GM18909 (cell line): ENCODE data around the gene STARD7.
"Not testable (repeated sequence)": the region's sequence is repeated elsewhere in the genome, so short reads cannot be mapped to it uniquely, and the experiment has no call there.

ENCODE experiments used
- ATAC-seq: cut with Tn5 transposase; IDR thresholded peaks from one replicate; pipeline ENCODE4 v1.9.1; 2021; ENCODE audit warnings: mild to moderate bottlenecking; ENCODE audit not compliant: unreplicated experiment, poor library complexity

STARD7 gene

DNA sequence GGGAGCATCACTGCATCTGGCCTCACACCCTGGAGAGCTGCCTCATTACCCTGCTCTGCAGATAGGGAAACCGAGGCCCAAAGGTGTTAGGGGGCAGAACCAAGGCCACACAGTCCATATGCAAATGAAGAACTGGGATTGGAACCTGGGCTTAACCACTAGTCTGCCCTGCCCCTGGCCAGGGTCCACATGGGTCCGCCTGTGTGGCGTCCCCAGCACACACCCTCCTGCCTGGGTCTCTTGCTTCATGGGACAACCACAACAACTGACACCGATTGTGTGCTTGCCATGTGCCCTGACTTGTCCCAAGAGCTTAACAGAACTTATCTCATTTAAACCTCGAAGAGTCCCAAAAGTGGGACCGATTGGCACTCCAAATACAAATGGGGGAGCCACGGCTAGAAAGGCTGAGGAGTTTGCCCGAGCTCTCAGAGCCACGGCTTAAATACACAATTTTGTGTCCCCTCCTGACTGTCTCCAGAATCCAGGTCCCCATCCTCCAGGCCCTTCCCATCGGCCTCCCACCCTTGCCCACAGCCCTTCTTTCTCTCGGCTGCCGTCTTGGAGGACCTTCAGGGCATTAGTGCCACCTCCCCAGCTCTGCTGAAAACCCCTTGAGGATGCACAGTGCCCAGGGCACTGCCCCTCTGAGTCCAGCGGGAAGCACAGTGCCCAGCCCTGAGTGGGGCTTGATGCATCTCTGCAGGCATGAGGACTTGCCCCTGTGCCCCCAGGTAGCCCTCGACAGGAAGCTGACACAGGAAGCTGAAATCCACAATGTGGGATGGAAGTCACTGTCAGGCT is 57.6 kb downstream of the STARD7 start:
- no peak for ATAC-seq

DNA sequence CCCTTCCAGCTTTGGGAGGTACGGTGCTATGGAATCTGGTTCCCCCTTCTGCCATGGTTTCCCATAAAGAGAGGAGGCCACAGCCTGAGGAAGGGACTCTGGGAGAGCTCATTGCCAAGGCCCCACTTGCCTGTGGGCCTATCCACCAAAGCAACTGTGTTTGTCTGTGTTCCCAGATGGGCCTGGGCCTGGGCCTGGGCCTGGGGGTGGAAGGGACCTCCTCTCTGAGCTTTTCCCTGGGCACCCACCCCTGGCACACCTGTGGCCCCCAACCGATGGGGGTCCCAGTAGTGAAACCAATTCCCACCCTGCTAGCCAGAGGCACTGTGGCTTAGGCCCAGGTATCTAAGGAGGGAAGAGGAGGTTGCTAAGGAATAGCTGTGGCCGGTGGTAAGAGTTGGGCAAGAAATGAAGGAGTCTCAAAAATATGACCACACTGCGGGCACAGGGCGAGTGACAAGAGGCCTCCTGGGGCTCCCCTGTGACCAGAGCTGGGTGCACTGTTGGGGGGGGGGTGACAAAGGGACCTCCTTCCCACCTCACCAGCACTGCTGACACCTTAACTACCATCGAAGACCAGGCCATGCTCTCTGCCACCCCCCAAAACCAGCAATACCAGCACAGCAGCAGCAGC is 58.5 kb downstream of the STARD7 start:
- no peak for ATAC-seq

DNA sequence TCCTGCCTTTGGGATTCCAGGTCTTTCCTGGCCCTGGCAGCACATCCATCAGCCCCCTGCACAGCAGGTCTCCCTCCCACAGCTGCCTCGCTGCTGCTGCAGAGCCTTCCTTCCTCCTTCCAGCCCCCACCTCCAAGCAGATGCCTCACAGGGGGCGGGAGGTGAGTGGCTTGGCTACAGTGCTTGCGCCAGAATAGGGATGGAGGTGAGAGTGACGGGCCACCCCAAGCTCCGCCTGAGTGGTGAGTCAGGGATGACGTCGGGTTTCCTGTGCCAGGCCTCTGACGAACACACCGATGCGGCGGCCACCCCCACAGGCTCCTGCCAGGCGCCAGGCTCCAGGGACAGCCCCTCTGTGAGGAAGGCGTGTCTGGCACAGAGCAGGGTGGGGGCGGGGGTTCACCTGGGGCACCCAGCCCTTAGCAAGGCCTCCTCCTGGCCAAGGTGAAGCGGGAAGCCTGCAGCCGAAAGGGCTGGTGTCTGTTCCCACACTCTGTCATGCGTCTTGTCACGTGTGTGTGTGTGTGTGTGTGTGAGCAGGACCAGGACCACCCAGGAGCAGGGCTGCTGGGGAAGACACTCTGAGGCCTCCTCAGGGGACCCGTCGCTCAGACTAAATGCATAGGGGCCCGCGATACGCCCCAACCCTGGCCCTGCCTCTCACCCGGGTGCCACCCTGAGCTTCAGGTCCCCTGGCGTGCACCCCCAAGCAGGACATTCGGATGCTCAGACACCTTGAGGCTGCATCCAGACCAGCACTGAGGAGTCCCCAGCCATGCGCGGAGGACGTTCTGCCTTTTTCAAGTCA is 60.0 kb downstream of the STARD7 start:
- peak; percentile 41 for ATAC-seq

DNA sequence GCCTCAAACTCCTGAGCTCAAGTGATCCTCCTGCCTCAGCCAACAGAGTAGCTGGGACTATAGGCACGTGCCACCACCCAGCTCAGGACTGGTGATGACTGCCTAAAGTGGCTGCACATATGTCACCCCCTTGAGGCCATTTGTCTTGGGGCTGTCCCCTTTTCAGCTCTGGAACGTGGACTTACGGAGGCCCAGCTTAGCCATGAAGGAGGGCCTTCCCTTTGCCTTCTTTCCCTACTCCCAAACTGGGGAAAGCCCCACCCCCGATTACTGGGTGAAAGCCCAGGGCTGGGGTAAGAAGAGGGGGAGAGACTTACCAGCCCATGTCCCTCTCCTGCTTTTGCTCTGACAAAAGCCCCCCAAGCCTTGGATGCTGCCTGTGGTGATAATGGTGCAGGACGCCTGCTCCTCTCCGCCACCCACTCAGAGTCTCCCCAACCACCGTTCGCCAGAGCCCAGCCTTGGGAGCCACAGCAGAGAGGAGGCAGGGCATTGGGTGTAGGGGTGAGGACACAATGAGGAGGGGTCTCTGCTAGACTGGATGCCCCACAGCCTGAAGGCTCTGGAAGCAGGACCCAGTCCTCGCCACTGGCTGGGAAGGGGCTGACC is 60.9 kb downstream of the STARD7 start:
- ATAC-seq = no peak

DNA sequence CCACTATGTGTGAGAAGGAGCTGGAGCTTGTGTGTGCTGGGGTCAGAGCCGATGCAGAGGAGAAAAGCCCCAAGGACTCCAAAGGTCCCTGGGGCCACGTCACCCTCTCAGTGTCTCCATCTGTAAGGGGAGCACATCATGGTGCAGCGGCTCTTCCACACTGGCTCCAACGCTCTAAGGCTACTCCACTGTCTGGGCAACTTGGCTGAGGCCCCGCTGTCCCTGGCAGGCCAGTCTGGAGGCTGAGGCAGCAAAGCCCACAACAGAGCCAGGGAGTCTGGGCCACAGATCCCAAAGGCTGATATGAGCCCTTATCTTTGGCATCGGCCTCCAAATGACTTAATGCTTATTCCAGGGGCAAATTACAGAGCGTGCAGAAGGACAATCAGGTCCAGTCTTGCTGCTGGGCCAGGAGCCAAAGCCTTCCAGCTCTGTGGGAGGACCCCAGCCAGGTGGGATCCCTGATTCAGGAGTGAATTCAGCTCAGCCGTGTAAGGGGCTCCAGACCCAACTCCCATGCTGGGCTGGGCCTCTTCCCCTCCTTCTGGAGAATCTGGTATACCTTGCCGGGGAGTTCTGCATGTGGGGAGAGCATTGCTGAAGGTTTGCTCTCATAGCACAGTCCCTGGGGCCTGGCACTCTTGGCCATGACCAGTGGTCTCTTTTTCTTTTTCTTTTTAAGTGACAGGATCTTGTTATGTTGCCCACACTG is 61.6 kb downstream of the STARD7 start:
- no peak for ATAC-seq

DNA sequence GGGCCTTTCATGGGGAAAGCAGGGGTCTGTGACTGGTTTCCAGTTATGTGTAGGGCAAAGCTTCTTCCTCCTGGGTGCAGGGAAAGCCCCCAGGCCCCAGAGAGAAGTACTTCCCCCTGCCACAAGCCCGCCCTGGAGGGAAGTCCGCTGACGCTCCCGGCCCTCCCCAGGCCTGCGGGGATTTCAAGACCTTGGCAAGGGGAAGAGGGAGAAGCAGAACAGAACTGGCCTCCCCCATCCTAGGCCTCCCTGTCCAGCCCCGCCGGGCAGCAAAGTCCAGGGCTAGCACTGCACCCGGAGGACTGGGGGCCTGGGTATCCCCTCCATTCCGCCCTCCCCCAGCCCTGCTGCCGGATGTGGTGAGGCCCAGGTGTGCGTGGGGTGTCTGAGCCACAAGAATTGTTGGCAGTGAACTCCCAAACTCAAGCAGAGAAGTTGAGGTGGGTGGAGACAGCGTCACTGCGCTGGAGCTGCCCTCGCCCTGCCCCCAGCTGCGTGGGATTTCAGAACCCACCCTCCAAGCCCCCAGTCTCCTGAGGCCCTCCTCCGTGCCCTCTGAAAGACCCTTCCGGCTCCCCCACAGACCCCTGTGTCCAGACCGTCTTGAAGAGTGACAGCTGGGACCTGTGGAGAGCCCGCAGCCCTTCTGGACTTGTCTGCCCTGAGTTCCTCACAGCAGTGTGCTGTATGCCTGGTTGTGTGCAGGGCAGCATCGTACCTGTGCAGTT is 62.3 kb downstream of the STARD7 start:
- ATAC-seq = peak; percentile 36

DNA sequence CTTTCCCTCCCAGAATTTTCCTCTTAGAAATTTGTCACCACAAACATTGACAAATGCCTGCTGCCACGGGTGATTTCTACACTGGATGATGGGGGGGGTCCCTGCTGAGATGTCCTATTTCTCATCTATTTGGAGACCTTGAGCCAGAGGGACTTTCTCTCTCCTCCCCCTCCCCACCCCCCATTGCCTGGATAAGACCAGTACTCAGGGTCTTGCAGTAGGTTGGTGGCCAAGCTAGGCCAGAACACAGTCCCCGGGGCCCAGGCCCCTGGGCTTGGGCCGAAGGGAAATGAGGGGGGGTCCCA is 62.8 kb downstream of the STARD7 start:
- ATAC-seq = no peak

DNA sequence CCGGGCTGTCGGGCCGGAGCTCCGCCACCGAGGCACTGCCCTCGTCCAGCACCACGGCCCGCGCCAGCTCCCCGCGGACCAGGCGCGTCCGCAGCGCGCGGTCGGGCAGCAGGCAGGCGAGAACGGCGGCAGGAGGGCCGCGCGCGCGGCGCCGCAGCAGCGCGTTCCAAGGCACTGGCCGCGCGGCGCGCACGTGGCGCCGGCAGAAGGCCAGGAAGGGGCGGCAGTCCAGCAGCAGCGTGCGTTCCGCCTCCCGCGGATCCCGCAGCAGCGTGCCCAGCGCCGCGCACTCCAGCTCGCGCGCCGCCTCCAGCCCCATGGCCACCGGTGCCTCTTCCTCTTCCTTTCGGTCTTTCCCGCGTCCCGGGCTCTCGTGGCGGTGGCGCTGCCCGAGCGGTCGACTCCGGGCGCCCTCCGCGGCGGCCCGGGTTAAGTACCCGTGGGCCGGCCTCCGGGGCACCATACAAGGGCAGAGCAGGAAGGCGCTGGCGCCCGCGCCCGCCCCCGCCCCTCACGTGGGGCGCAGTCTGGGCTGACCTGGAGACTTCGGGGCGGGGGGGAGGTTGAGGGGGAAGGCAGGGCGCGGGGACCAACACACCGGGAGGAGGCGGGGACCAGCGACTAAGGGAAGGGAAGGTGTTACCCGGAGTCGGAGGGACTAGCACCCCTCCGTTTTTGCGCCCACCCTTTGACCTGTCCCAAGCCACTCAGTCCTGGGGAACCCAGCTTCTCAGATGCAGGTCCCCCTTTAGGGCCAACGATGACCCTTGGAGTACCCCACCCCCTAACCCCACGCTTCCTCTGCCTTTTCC is 63.4 kb downstream of the STARD7 start, which contains the start of gene DUSP2:
DUSP2 (minus strand) TSS at position 405 of the 812 bp plus-strand sequence; CDS start at position 319, 86 bp downstream.
- ATAC-seq = peak; percentile 59

DNA sequence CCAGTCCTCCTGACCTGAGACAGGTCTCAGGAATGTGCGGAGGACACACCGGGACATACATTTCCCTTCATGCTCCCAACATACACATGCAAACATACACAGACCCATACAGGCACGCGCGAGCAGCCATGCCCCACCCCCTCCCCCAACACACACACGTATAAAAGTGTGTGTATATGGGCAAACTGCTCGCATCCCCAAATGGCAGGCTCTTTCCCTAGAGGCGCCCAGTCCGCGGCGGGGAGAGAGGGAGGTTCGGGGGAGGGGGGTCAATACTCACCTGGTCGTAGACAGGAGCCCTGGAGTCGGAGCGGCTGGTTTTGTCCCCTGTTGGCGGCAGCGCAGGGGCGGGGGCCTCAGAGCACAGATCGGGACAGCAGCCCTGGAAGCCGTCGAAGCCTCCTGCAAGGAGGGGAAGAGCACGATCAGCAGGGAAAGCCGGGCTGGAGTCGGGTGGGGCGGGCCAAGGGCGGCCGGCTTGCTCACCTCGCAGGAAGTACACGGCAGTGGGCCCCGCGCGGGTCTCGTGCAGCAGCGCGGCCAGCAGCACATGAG is 64.1 kb downstream of the STARD7 start:
- ATAC-seq = no peak

DNA sequence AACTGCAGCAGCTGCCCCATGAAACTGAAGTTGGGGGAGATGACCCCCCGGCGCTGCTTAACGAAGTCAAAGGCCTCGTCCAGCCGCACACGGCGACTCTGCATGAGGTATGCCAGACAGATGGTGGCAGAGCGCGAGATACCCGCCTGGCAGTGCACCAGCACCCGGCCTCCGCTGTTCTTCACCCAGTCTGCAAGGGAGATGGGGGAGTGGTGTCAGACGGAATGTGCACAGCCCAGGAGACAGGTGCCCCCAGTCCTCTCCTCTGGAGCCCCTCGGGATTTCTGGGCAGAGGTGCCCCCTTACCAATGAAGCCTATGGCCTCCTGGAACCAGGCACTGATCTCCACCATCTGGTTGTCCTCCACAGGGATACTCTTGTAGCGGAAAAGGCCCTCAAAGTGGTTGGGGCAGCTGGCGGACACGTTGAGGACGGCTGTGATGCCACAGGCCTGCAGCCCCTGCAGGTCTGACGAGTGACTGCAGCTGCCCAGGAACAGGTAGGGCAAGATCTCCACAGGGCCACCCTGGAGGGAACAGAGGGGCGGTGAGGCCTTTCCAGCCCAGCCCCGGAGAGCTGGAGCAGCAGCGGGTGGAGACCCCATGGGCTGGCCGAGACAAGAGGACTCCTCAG is 64.7 kb downstream of the STARD7 start:
- no peak for ATAC-seq

DNA sequence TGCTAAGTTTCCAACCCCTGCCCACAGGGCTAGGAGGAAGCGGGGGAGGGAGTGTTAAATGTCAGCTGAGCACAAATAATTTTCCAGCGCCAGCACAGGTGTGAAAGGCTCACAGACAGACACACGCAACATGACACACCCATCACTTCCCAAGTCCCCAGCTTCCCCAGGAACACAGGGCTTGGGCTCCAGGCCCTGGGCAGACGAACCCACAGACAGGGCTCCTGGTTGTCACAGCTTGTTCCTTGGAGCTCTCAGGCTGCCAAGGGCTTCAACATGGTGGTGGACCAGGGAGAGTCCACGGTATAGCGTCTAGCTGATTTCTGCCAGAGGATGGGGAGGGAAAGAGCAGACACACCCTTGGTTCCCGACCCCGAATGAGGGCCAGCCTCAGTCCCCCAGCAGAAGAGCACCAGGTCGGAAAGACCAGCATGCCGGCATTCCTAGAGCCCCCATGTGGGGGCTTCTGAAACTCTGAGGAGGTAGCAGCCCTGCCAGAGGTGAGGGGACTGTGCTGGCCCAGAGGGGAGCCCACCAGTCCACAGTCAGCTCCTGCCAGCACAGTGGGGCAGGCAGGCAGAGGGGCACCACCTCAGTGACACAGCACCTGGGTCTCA is 65.3 kb downstream of the STARD7 start:
- no peak for ATAC-seq

DNA sequence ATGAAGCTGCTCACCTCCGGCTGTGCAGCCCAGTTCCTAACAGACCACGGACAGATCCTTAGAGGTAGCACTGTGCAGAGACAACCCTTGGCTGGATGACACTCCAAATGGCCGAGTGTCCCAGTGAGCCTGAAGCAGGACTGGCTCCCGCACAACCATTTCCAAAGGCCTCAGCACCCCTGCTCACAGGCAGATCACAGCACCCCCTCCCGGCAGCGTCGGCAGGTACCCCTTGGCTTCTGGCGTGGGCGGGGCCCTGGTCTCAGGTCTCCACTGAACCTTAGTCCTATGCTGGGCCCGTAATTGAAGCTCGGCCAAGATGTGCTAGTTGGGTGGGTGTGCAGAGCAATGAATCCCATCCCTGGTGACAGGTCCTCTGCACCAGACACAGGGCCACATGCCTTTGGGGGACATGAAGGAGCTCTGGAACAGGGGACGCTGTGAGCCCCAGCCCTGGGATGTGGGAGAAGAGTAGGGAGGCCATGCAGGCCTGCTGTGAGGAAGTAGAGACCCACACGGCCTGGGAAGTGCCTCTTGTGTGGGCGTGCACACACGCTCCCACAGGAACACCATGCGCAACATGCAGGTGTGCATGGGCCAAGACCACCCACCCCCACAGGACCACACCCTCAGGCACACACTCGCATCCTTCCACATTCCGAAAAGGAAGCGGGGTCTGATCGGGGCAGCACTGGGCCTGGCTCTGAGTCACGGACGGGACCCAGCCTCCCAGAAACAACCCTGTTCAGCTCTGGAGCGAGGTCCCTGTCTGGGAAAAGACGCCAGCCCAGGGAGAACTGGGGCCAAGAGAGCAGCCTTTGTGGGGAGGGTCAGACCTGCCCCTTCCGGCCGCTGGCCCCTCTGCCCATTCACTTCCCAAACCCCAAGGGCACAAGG is 66.2 kb downstream of the STARD7 start:
- no peak for ATAC-seq

DNA sequence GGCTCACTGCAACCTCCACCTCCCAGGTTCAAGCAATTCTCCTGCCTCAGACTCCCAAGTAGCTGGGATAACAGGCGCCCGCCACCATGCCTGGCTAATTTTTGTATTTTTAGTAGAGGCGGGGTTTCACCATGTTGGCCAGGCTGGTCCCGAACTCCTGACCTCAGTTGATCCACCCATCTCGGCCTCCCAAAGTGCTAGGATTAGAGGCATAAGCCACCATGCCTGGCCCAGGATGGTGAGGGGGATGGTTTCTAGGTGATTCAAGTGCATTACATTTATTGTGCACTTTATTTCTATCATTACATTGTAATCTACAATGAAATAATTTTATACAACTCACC is 67.0 kb downstream of the STARD7 start:
- not testable (repeated sequence) for ATAC-seq

DNA sequence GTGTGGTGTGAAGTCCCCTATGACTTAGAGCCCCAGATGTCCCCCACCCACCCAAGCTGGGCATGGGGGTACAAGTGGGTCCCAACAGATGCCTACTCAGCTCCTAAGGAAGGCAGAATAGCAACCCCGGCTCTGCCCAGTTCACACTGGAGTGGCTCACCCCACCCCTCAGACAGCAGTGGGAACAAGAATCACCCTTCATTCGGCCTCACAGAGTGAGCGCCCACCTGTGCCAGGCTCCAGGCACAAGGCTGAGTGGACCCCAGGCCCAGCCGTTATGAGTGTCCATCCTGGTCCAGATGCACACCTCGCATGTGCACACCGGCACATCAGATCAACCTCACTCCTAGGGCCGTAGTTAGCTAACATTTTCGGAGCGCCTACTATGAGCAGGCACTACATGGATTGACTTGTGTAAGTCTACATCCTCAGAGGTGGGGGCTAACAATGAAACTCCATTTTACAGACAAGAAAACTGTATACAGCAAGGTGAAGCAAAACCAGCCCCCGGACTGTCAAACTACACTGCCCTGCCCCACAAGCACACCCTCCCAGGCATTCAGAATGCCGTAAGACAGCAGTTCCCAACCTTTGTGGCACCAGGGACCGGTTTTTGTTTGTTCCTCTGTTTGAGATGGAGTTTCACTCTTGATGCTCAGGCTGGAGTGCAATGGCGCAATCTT is 67.5 kb downstream of the STARD7 start:
- ATAC-seq = no peak

DNA sequence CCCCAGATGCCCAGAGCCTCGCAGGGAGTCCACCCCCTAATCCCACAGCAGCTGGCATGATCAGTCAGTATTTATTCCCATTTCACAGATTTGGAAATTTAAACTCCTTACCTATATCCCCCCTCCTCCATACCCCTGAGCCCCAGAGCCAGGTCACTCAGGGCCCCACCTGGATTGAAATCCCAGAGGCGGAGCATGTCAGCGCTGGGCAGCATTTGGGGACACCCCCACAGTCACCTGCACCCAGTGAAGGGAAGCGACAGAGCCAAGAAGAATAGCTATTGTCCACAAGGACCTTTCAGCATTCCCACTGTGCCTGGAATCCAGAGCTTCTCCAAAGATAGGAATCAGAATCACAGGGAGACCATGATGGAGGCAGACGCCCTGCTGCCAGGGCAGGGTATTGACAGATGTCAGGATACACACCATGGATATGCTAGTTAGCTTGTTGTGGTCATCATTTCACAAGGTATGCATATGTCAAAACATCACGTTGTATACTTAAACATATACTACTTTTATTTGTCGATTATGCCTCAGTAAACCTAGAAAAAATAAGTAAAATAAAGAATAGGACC is 69.4 kb downstream of the STARD7 start:
- ATAC-seq = no peak
